GF-D8 (cell line): Measurements from ENCODE around the gene TMEM131.
"Not testable (repeated sequence)": the region's sequence is repeated elsewhere in the genome, so short reads cannot be mapped to it uniquely, and the experiment has no call there.

Experiments
- DNase-seq: peaks from one replicate; lab custom pipeline; 2025; lab: John Stamatoyannopoulos, UW

The TMEM131 gene

GRCh38 chr2:97911206-97911921, 84.4 kb downstream of the TMEM131 start:
- peak; percentile 95 for DNase-seq

GRCh38 chr2:97910403-97911205, 85.1 kb downstream of the TMEM131 start:
- DNase-seq, result peak; percentile 77

- no peak for DNase-seq
Observed at GRCh38 chr2:97908208-97908676, 87.5 kb downstream of the TMEM131 start.

GRCh38 chr2:97907369-97908100, 88.2 kb downstream of the TMEM131 start:
- no peak for DNase-seq

GRCh38 chr2:97906307-97906706, 89.4 kb downstream of the TMEM131 start:
- no peak for DNase-seq

GRCh38 chr2:97905294-97905693, 90.5 kb downstream of the TMEM131 start:
- no peak for DNase-seq

- no peak for DNase-seq
Observed at GRCh38 chr2:97901862-97902261, 93.9 kb downstream of the TMEM131 start.

- DNase-seq, result no peak
Observed at GRCh38 chr2:97900806-97901205, 94.9 kb downstream of the TMEM131 start.

- DNase-seq, result not testable (repeated sequence)
Observed at GRCh38 chr2:97893042-97893441, 102.7 kb downstream of the TMEM131 start.

- DNase-seq, result no peak
Observed at GRCh38 chr2:97891611-97892010, 104.1 kb downstream of the TMEM131 start.

GRCh38 chr2:97889156-97889555, 106.6 kb downstream of the TMEM131 start:
- no peak for DNase-seq

- no peak for DNase-seq
Observed at GRCh38 chr2:97885841-97886240, 109.9 kb downstream of the TMEM131 start.

GRCh38 chr2:97880334-97880733, 115.4 kb downstream of the TMEM131 start:
- no peak for DNase-seq

- no peak for DNase-seq
Observed at GRCh38 chr2:97878865-97879264, 116.9 kb downstream of the TMEM131 start.

GRCh38 chr2:97878317-97878716, 117.4 kb downstream of the TMEM131 start:
- not testable (repeated sequence) for DNase-seq

GRCh38 chr2:97871096-97871780, 124.5 kb downstream of the TMEM131 start:
- DNase-seq, result no peak

GRCh38 chr2:97870396-97870843, 125.3 kb downstream of the TMEM131 start:
- DNase-seq, result peak; percentile 87

- DNase-seq, result no peak
Observed at GRCh38 chr2:97869722-97870346, 125.9 kb downstream of the TMEM131 start.

GRCh38 chr2:97868986-97869721, 126.6 kb downstream of the TMEM131 start:
- no peak for DNase-seq

- no peak for DNase-seq
Observed at GRCh38 chr2:97863829-97864228, 131.9 kb downstream of the TMEM131 start.

GRCh38 chr2:97861177-97861576, 134.6 kb downstream of the TMEM131 start:
- no peak for DNase-seq
